HL-60 (cell line): Measurements from ENCODE around the gene OR52B6.

Source experiments
- POLR2AphosphoS5 ChIP-seq: IDR thresholded peaks from 2 replicates; pipeline ENCODE4 v1.6.1; 2012; ENCODE audit warnings: low read depth
- TF ChIP-seq, protein P1 (sequence below): IDR thresholded peaks from one replicate; pipeline ENCODE4 v1.5.1; 2011; ENCODE audit warnings: low read length, control low read depth, inconsistent platforms; ENCODE audit not compliant: insufficient read depth
- TF ChIP-seq, protein P2 (sequence below): IDR thresholded peaks from 2 replicates; pipeline ENCODE4 v1.6.1; 2012; ENCODE audit warnings: low read depth; ENCODE audit not compliant: insufficient replicate concordance

DNA sequence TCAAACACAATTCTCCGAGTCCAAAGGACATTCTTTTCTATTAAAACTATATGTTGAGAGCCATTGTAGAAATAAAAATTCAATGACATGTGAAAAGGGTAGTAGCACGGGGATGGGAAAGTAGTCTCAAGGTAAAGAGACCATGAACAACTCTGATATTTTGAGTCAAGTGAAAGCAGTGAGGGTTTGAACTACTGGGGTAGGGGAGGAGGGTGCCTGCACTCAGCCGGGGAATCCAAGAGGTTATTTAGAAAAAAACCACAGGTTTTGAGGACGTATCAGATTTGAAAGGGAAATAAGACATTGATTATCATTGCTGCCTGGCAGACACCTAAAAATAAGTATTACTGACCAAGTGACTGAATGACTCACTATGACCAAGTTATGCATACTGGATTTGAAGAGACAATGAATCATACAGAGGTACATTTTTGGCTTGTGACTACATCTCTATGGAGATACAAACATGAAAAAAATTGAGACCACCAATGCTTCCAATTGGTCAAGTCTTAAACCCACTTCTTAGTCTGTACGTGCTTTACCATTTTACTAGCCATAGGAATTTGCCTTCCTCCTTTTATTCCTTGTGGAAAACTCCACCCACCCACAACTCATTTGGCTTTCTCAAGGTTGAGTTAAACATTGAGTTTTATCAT is 30.1 kb upstream of the OR52B6 start:
- TF ChIP-seq POLR2AphosphoS5, result no peak
- TF ChIP-seq, protein P1, sequence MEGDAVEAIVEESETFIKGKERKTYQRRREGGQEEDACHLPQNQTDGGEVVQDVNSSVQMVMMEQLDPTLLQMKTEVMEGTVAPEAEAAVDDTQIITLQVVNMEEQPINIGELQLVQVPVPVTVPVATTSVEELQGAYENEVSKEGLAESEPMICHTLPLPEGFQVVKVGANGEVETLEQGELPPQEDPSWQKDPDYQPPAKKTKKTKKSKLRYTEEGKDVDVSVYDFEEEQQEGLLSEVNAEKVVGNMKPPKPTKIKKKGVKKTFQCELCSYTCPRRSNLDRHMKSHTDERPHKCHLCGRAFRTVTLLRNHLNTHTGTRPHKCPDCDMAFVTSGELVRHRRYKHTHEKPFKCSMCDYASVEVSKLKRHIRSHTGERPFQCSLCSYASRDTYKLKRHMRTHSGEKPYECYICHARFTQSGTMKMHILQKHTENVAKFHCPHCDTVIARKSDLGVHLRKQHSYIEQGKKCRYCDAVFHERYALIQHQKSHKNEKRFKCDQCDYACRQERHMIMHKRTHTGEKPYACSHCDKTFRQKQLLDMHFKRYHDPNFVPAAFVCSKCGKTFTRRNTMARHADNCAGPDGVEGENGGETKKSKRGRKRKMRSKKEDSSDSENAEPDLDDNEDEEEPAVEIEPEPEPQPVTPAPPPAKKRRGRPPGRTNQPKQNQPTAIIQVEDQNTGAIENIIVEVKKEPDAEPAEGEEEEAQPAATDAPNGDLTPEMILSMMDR, result no peak
- TF ChIP-seq, protein P2, sequence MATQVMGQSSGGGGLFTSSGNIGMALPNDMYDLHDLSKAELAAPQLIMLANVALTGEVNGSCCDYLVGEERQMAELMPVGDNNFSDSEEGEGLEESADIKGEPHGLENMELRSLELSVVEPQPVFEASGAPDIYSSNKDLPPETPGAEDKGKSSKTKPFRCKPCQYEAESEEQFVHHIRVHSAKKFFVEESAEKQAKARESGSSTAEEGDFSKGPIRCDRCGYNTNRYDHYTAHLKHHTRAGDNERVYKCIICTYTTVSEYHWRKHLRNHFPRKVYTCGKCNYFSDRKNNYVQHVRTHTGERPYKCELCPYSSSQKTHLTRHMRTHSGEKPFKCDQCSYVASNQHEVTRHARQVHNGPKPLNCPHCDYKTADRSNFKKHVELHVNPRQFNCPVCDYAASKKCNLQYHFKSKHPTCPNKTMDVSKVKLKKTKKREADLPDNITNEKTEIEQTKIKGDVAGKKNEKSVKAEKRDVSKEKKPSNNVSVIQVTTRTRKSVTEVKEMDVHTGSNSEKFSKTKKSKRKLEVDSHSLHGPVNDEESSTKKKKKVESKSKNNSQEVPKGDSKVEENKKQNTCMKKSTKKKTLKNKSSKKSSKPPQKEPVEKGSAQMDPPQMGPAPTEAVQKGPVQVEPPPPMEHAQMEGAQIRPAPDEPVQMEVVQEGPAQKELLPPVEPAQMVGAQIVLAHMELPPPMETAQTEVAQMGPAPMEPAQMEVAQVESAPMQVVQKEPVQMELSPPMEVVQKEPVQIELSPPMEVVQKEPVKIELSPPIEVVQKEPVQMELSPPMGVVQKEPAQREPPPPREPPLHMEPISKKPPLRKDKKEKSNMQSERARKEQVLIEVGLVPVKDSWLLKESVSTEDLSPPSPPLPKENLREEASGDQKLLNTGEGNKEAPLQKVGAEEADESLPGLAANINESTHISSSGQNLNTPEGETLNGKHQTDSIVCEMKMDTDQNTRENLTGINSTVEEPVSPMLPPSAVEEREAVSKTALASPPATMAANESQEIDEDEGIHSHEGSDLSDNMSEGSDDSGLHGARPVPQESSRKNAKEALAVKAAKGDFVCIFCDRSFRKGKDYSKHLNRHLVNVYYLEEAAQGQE, result no peak
